GM21529 (cell line): ENCODE measurements around the gene STXBP2.

Experiments
- ATAC-seq: cut with Tn5 transposase; IDR thresholded peaks from one replicate; pipeline ENCODE4 v1.9.1; 2021; ENCODE audit not compliant: unreplicated experiment

Gene STXBP2

DNA sequence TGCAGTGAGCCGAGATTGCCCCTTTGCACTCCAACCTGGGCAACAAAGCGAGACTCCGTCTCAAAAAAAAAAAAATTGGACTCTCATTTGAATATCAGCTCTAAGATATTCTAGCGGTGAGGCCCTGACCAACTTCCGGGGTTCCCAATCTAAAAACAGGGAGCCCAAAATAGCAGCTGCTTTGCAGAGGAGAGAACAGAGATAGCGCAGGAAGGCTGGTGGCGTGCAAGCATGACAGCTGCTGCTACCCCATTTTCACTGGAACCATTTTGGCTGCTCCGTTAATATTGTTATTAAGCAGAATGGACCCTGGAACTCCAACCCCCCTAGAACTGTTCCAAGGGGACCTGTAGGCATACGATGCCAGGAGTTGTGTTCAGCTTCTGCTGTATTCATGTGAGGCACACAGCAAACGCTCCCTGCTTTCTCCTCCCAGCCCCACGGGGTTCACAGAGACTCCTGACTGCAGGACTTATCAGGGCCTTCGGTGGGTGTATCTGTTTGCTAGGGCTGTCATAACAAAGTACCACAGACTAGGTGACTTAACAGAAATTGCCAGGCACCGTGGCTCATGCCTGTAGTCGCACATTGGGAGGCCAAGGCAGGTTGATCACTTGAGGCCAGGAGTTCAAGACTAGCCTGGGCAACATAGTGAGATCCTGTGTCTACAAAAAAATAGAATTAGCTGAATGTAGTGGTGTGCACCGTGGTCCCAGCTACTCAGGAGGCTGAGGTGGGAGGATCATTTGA lies 11.5 kb downstream of the STXBP2 start:
- ATAC-seq = no peak

DNA sequence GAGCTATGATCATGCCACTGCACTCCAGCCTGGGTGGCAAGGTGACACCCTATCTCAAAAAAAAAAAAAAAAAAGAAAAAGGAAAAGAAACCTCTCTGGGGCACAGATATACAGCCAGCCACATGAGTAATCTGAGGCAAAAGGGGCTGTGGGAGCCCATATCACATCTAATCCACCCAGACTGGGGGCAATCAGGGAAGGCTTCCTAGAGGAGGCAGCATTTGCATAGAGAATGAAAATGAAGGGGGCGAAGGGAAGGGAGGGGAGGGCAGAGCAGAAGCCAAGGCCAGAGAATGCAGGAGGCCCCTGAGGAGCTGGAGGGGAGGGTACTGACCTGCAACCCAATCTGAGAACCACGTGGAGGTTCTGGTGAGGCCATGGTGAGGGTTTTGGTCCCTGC lies 13.2 kb downstream of the STXBP2 start:
- no peak for ATAC-seq

DNA sequence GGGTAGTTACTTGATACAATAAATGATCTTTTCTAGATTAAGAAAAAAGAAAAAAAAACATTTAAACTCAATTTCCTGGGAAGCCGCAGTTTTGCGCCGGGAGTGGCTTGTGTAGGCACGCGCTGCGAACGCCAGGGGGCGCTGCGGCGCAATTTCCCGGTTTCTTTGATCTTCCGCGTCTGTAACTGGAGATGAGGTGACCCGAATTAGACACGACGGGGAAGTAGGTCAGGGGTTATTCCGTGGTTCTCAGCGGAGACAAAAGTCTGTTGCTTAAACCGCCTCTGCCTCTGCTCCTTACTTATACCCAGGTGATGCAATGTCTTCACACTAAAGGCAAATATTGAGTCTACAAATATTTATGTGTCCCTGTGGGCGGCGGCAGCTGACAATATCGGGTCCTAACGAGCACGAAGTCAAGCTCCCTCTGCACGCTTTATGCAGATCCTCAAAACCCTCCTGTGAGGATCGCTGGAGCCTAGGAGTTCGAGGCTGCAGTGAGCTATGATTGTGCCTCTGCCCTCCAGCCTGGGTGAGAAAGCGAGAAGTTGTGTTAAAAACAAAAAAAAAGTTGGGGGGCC lies 15.2 kb downstream of the STXBP2 start:
- no peak for ATAC-seq

DNA sequence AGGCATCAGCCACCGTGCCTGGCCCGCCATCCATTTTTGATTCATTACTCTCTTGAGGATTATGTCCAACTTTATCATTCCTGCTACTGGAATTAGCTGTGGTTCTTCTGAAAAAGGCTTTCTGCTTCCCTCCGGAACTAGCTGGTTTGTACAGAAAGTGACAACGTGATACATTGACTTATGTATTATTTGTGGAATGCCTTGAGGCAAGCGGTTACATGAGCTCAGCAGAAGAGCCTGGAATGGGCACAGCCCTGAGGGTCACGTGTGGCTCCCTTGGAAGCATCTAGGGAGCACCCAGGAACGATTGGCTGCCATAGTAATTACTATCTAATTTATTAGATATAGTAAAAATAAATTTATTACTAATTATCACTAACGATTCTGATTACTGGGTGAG lies 17.5 kb downstream of the STXBP2 start:
- no peak for ATAC-seq

DNA sequence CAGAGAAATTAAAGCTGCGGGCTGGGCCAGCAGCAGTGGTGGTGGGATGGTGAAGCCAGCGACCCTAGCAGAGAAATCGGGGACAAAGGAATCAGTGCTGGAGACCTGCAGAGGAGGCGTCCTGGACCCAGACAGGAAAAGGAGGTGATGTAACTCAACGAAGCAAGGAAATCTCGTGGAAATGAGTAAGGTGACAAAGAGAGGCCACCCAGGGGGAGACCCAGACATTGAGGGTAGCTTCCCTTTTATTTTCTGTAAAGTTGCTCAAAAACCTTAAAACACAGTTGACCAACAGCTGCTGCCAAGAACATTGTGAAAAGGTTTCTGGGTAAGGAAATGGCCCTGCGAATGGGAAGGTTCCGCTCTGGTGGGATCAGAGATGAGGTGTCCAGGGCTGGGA lies 18.7 kb downstream of the STXBP2 start:
- no peak for ATAC-seq

DNA sequence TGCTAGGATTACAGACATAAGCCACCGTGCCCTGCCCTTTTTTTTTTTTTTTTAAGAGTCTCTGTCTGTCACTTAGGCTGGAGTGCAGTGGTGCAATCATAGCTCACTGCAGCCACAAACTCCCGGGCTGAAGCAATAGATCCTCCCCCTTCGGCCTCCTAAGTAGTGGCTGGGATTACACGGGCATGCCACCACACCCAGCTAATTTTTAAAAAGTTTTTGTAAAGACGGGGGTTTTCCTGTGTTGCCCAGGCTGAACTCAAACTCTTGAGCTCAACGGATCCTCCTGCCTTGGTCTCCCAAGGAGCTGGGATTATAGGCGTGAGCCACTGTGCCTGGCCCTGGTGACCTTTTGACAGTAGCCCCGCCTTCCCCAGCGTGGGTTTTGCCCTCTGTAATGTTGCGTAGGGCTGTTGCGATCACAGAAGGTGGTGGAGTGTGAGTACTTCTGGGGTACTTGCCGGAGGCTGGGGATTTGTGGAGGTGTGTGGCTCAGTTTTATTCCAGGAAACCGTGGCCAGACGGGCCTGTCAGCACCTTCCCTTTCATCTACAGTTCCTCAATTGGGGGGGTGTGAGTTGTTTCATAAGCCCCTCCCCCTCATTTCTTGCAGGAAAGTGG lies 20.3 kb downstream of the STXBP2 start:
- no peak for ATAC-seq

DNA sequence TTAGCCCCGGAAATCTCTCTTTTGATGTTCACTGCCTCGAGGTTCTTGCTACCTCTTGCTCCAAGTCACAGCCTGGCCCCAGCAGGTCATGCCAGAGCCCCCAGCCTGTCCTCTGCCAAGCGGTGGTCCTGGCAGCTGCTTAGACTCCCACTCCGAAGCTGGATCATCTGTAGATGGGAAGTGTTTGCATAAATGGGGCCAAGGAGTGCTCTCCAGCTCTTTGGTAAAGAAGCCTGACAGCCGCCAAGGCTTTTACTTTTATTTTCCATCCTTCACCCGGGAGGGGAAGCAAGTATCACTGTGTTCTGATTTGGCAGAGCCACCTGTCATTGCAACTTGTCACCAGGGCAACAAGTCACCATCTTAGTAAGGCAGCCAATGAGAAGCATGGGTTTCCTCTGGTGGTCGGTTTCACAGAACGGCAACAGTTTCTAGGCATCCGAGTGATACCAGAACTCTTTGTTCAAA lies 21.3 kb downstream of the STXBP2 start:
- peak; percentile 62 for ATAC-seq

DNA sequence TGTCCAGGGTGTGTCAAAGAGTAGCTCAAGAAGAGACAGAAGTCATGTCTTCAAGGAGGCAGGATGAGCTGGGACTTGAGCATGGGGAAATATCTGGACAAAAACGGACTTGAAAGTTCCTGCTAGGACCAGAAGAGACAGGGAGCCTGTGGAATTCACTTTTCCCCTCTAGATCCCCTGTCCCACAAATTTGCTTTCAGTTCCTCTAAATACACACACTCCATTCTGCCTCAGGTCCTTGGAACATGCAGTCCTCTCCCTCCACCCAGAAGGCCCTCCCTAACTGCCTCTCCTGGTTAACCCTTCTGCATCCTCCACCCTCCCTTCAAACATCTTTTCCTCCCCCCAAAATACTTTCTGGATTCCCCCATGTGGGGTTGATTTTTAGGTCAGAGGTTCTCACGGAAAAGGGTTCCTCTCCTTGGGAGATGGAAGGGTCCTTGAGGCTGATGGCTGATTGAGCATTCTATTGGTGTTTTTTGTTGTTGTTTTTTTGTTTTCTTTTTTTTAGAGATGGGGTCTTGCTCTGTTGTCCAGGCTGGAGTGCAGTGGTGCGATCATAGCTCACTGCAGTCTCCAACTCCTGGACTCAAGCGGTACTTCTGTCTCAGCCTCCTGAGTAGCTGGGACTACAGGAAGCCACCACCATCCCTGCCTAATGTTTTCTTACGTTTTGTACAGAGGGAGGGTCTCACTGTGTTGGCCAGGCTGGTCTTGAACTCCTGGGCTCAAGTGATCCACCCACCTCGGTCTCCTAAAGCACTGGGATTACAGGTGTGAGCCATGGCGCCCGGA lies 25.0 kb downstream of the STXBP2 start:
- ATAC-seq = no peak

DNA sequence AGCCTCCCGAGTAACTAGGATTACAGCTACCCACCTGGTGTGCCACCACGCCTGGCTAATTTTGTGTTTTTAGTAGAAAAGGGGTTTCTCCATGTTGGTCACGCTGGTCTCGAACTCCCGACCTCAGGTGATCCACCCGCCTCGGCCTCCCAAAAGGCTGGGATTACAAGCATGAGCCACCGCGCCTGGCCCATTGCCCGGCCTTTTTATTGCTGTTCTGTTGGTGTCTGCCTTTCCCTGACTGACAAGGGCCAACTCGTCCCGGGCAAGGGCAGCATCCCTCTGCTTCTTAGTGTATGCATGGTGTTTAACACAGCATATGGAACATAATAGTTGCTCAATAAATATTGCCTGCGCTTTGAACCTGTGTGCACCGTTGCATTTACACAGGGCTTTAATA lies 25.7 kb downstream of the STXBP2 start:
- ATAC-seq = no peak

DNA sequence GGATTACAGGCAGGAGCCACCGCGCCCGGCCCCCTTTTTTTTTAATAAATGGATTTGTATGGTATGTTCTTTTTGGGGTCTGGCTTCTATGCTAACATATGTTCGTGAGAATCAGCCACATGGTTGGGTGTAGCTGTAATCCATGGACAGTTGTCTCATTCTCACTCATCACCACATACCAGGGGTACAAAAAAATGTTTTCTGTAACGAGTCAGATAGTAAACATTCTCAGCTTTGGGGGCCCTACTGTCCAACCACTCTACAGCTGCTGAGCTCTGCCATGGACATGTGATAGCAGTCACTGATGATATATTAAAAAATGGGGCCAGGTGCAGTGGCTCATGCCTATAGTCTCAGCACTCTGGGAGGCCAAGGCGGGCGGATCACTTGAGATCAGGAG lies 26.8 kb downstream of the STXBP2 start:
- no peak for ATAC-seq

DNA sequence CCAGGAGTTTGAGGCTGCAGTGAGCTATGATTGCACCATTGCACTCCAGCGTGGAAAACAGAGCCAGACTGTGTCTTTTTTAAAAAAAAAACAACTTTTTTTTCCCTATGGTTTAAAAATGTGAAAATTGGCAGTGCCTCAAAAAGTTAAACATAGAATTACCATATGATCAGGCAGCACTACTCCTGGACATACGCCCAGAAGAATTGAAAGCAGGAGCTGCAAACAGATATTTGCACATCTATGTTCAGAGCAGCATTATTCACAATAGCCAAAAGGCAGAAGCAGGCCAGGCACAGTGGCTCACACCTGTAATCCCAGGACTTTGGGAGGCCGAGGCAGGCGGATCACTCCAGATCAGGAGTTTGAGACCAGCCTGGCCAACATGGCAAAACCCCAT lies 28.2 kb downstream of the STXBP2 start:
- no peak for ATAC-seq

DNA sequence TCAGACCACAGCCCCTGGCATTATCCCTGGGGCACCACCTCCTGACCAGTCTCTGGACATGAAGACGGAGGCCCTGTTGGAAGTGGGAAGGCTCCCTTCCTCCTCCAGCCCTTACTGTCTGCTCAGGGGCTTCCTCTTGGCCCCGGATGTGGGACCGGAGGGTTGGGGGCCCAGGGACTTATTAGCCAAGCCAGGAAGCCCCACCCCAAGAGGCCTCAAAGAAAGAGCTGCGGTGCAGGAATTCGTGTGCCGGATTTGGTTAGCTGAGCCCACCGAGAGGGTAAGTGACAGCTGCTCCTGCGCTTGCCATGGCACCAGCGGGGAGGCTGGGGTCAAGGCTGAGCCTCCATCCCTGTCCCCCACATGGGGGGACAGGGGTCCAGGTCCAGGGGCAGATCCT lies 31.9 kb downstream of the STXBP2 start, which contains the start of gene RETN:
Gene RETN, plus strand, starts transcription at position 208 of the 400 bp plus-strand sequence. CDS start 278 bp downstream, outside the sequence.
- ATAC-seq = no peak

DNA sequence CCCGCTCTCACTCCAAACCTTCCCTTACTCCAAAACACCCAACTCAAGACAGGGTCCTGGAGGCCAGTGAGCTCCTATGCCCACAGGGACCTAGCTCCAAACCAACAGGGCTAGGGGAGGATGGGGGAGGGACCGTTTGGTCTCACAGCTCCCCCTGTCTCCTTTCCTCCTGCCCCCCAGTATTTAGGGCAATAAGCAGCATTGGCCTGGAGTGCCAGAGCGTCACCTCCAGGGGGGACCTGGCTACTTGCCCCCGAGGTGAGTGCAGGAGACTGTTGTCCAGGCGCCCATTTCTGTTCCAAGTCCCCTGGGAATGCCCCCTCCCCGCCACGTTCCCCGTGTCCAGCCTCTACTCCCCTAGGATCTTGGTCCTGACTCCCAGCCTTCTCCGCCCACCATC lies 32.7 kb downstream of the STXBP2 start:
- no peak for ATAC-seq

DNA sequence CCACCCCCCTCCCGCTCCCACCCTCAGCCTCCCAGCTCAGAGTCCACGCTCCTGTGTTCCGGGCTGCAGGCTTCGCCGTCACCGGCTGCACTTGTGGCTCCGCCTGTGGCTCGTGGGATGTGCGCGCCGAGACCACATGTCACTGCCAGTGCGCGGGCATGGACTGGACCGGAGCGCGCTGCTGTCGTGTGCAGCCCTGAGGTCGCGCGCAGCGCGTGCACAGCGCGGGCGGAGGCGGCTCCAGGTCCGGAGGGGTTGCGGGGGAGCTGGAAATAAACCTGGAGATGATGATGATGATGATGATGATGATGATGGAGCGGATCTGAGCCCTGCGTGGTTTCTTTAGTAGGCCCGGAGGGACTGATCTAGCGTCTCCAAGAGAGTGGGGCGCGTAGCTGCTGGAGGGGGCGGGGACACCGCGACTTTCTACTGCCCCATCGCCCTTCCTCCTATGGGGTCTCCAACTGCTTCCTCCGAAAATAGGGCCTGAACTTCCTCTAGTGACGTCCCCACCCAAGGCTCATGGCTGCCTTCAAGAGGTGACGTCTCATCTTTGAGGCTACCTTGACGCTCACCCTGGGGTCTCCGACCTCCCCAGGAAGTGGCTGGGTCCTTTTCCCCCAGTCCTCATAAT lies 33.4 kb downstream of the STXBP2 start:
- no peak for ATAC-seq

DNA sequence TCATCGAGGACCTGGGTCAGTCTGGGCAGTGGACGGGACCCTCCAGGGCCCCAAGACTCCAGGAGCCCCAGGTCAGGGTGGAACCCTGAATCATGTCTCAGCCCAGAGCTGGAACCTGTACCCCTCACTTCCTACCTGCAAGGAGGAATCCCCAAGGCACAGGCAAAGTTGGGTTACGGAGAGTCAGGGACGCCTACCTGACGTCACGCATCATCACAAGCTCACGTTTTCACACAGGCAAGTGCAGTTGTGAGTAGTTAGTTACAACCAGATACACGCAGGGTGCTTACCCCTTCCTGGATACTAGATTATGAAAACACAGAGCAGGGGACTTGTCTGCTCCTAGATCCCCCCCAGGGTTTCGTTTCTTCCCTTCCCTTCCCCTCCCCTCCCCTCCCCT lies 33.9 kb downstream of the STXBP2 start:
- no peak for ATAC-seq

DNA sequence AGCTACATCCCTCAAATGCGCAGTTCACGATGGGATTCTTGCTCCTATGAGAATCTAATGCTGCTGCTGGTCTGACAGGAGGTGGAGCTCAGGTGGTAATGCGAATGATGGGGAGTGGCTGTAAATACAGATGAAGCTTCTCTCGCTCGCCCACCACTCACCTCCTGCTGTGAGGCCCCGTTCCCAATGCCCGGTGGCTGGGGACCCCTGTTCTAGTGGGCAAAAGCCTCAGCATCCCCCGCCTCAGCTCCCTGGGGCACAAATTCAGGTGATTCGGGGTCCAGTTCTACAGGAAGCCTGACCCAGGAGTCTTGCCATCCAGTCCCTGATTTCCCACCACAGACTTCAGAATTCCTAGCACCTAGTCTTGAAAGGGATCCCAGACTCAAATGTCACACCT lies 35.6 kb downstream of the STXBP2 start:
- ATAC-seq = no peak

DNA sequence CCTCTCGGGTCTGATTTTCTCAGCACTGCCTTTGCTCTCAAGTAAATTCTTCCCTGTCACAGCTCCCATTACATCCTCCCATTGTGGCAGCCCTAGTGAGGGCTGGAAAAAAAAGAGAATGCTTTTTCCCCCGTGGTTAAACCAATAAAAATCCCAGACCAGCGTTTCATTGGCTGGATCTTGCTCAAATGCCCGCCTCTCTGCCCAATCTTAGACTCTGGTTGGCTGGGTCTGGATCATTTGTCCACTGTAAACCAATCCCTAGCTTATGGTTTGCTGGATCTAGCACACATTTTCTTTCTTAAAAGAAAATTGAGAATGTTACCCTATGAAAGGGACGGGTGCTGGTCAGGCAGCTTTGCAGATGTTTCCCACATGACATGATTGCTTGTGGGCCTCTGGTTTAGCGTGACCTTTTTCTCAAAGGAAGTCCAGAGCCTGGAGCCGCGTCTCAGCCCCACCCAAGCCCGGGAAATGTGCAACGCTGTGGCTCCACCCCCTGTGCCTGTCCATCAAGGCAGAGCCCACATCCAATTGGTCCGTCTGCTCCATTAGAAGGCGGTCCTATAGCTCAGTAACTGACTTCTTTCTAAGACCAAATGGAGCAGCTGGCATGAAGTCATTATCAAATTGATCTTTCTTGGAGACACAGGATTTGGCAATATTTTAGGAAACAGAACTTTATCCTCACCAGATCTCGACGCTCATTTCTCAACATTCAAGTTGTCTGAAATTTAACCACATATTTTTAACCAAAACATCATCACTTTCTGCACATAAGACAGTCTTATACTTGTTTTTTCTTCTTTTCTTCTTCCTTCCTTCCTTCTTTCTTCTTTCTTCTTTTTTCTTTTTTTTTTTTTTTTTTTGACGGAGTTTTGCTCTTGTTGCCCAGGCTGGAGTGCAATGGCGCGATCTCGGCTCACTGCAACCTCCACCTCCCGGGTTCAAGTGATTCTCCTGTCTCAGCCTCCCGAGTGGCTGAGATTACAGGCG lies 37.4 kb downstream of the STXBP2 start:
- no peak for ATAC-seq

DNA sequence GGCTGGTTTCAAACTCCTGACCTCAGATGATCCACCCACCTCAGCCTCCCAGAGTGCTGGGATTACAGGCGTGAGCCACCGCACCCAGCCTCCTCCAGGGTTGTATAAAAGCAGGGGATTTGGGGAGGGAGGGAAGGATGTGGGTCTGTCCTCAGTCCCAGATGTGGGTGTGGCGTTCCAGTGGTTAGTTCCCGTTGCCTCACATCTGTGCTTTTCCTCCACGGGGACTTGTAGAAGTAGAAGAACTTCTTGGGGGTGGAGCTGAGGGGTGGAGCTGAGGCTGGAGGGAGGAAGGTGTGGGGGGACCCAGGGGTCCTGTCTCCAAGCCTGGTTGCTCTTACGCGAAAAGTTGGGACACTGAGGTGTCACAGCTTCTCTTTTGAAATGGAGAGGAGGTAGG lies 39.5 kb downstream of the STXBP2 start:
- ATAC-seq = no peak

DNA sequence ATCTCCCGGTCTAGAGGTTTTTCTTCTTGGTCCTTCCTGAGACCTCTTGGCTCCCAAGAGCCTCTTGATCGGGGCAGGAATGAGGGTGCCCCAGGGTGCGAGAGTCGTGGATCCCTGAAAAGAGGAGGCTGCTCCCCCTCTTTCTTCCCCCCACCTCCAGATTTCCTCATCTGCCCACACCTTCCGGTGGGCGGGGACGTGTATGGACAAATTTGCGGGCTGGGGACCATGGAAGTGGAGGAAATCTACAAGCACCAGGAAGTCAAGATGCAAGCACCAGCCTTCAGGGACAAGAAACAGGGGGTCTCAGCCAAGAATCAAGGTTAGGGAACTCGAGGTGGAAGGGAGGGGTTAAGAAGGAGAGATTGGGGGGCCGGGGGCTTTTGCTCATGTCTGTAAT lies 39.9 kb downstream of the STXBP2 start, which contains the start of gene MCEMP1:
Gene MCEMP1, plus strand, starts transcription at position 237 of the 400 bp plus-strand sequence. Its CDS starts 31 bp downstream, at position 268.
- ATAC-seq = no peak
